Gastroesophageal sphincter (tissue), 4 donors: Measurements from ENCODE around the gene MFSD6L. TPM values are rescaled to one million over a fixed set of nuclear protein-coding genes. Genes with fewer than 3 reads are reported as not detected.

Experiments used
- ATAC-seq: fragments of 150-250 bp; one replicate; pipeline ENCODE4 v1.9.1; 2016; ENCODE audit warnings: mild to moderate bottlenecking, moderate library complexity
- H3K27ac ChIP-seq, 4 donors: fragments of 200-600 bp; sonication (generic) in 3 of 4; 1 replicate in 3 of 4; 2 replicates in 1 of 4; pipeline ENCODE4 v1.5.1; 2016 to 2019
- H3K27me3 ChIP-seq: fragments of 200-600 bp; sonication (generic); one replicate; pipeline ENCODE4 v1.5.1; 2019
- H3K36me3 ChIP-seq, 2 donors: fragments of 200-600 bp; sonication (generic); one replicate each; pipeline ENCODE4 v1.5.1; 2019; ENCODE audit warnings: control low read depth in 1 of 2
- H3K4me1 ChIP-seq, 3 donors: fragments of 200-600 bp; sonication (generic); 1 replicate in 2 of 3; 2 replicates in 1 of 3; pipeline ENCODE4 v1.5.1; 2016 to 2019; ENCODE audit warnings: control low read depth in 2 of 3
- H3K4me3 ChIP-seq, 2 donors: fragments of 200-600 bp; sonication (generic); one replicate each; pipeline ENCODE4 v1.5.1; 2019; ENCODE audit warnings: mild to moderate bottlenecking in 1 of 2, moderate library complexity in 1 of 2
- H3K9me3 ChIP-seq, 3 donors: fragments of 200-600 bp; sonication (generic); one replicate each; pipeline ENCODE4 v1.5.1; 2017 to 2019; ENCODE audit warnings: control low read depth in 2 of 3
- EP300 ChIP-seq: sonication (generic); formaldehyde crosslinking; IDR thresholded peaks from one replicate; pipeline ENCODE4 v1.6.1; 2017; ENCODE audit warnings: antibody characterized with exemption, mild to moderate bottlenecking
- POLR2A ChIP-seq, 2 donors: fragments of 450-650 bp; IDR thresholded peaks; one replicate each; pipeline ENCODE4 v1.6.1; 2017; ENCODE audit warnings: antibody characterized with exemption in 2 of 2, mild to moderate bottlenecking in 2 of 2, moderate library complexity in 1 of 2
- POLR2AphosphoS5 ChIP-seq: sonication (generic); formaldehyde crosslinking; IDR thresholded peaks from one replicate; pipeline ENCODE4 v1.6.1; 2017; ENCODE audit warnings: antibody characterized with exemption
- WGBS, 2 donors: methylation state at CpG; one replicate each; pipeline ENCODE4 v1.1.5; 2018; ENCODE audit warnings: low coverage in 1 of 2; 5-methylcytosine and 5-hydroxymethylcytosine counted together
- total RNA-seq, 4 donors: library from RNA; depleted of rRNA; stranded (reverse); fragments of >200 nt; gene quantifications; one replicate each; pipeline ENCODE4 v1.1.0, GENCODE V29; 2016
- TF ChIP-seq, protein P1 (sequence below), 4 experiments: fragments of 200-600 bp in 2 of 4; fragments of 450-650 bp in 2 of 4; sonication (generic) in 1 of 4; IDR thresholded peaks; one replicate each; pipeline ENCODE4 v1.5.1; 2017 to 2019; ENCODE audit warnings: antibody characterized with exemption in 4 of 4, mild to moderate bottlenecking in 2 of 4, moderate library complexity in 2 of 4

Gene MFSD6L
- total RNA-seq, 4 donors from 2014 or later = 0.12 TPM; not detected in 3

DNA sequence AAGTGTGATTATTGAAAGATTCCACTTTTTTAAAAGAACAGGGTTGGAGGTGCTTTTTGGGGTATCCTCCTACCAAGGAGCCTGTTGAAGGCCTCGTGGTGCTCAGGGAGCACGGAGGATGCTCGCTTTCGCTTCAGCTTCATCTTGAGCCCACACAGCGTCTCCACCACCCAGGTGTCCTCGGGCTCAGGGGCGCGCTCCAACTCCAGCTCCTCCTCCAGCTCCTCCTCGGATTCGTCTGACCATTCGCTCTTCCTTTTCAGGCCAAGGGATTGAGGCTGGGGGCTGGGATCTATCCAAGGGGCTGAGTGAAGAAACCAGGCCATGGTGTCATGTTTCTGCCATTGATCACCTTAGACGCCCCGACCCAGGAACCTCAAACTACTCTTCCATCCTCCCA, 42.0 kb downstream of the MFSD6L start:
- Histone ChIP-seq H3K4me1 (no peaks in the 10 kb centered on the region), H3K36me3 (no peaks in the 10 kb centered on the region), H3K4me3 (no peak overlapping the region), H3K9me3 (no peaks in the 10 kb centered on the region), H3K27ac (no peak overlapping the region), H3K27me3 (peaks cover 25% of the 10 kb centered on the region)
- TF ChIP-seq POLR2A (IDR thresholded peaks at IDR 0.05) = no peak
- TF ChIP-seq, protein P1, sequence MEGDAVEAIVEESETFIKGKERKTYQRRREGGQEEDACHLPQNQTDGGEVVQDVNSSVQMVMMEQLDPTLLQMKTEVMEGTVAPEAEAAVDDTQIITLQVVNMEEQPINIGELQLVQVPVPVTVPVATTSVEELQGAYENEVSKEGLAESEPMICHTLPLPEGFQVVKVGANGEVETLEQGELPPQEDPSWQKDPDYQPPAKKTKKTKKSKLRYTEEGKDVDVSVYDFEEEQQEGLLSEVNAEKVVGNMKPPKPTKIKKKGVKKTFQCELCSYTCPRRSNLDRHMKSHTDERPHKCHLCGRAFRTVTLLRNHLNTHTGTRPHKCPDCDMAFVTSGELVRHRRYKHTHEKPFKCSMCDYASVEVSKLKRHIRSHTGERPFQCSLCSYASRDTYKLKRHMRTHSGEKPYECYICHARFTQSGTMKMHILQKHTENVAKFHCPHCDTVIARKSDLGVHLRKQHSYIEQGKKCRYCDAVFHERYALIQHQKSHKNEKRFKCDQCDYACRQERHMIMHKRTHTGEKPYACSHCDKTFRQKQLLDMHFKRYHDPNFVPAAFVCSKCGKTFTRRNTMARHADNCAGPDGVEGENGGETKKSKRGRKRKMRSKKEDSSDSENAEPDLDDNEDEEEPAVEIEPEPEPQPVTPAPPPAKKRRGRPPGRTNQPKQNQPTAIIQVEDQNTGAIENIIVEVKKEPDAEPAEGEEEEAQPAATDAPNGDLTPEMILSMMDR (IDR thresholded peaks at IDR 0.05) = no peak
- no peak for TF ChIP-seq EP300
- TF ChIP-seq POLR2AphosphoS5 = no peak
- ATAC-seq = no peak
- WGBS, 2 donors = 80 to 90% methylated on average over 12 of the region's 13 CpGs

- WGBS, 2 donors = 88 to 100% methylated on average over 6 to 12 of the region's 12 CpGs
- Histone ChIP-seq H3K36me3 (no peaks in the 10 kb centered on the region), H3K4me3 (no peak overlapping the region), H3K27me3 (peaks cover 25% of the 10 kb centered on the region), H3K9me3 (no peaks in the 10 kb centered on the region), H3K27ac (no peak overlapping the region), H3K4me1 (no peaks in the 10 kb centered on the region)
- no peak for ATAC-seq
- TF ChIP-seq, protein P1 (IDR thresholded peaks at IDR 0.05) = no peak
- TF ChIP-seq POLR2A (IDR thresholded peaks at IDR 0.05) (no peak), EP300 (no peak), POLR2AphosphoS5 (no peak)
These were observed 43.4 kb downstream of the MFSD6L start for GRCh38 chr17:8755590-8756255.

DNA sequence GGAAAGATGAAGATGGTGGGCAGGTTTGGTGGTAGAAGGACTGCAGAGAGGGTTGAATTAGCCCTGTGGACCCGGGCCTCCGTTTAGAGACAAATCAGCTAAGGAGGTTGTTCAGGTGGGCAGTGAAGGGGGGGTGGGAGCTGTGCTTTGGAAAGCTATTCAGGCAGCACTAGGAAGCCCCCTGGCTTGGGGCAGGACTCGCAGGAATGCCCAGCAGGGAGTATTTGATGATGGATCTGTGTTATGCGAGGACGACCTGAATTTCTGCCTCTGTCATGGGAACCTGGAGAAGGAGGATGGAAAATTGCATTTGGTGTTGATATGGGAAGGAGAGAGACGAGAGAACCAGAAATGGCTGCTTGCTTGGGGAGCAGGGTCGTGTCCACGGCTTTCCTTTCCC, 44.3 kb downstream of the MFSD6L start:
- TF ChIP-seq POLR2AphosphoS5 = no peak
- no peak for TF ChIP-seq POLR2A (IDR thresholded peaks at IDR 0.05)
- no peak for TF ChIP-seq EP300
- TF ChIP-seq, protein P1 (IDR thresholded peaks at IDR 0.05) = no peak
- Histone ChIP-seq H3K27me3 (peaks cover 25% of the 10 kb centered on the region), H3K36me3 (no peaks in the 10 kb centered on the region), H3K27ac (no peak overlapping the region), H3K4me3 (no peak overlapping the region), H3K4me1 (no peaks in the 10 kb centered on the region), H3K9me3 (no peaks in the 10 kb centered on the region)
- 75 to 81% methylated on average over 8 of the region's 8 CpGs for WGBS, 2 donors
- ATAC-seq = no peak

GRCh38 chr17:8753976-8754440, 45.2 kb downstream of the MFSD6L start:
- Histone ChIP-seq H3K27ac (no peak overlapping the region), H3K4me3 (no peak overlapping the region), H3K9me3 (no peaks in the 10 kb centered on the region), H3K27me3 (peaks cover 25% of the 10 kb centered on the region), H3K36me3 (no peaks in the 10 kb centered on the region), H3K4me1 (no peaks in the 10 kb centered on the region)
- ATAC-seq = no peak
- 29 to 55% methylated on average over 1 of the region's 1 CpG for WGBS, 2 donors
- TF ChIP-seq POLR2AphosphoS5 (no peak), POLR2A (IDR thresholded peaks at IDR 0.05) (no peak)

GRCh38 chr17:8753136-8753975, 45.8 kb downstream of the MFSD6L start:
- Histone ChIP-seq H3K4me1 (no peaks in the 10 kb centered on the region), H3K9me3 (no peaks in the 10 kb centered on the region), H3K36me3 (no peaks in the 10 kb centered on the region), H3K27ac (no peak overlapping the region), H3K4me3 (no peak overlapping the region), H3K27me3 (peaks cover 24% of the 10 kb centered on the region)
- ATAC-seq = no peak
- TF ChIP-seq EP300 (no peak), POLR2AphosphoS5 (no peak), POLR2A (IDR thresholded peaks at IDR 0.05) (no peak)
- TF ChIP-seq, protein P1 (IDR thresholded peaks at IDR 0.05) = no peak
- WGBS, 2 donors = 50 to 51% methylated on average over 2 of the region's 12 CpGs
